Ascending aorta (tissue), 2 donors: ENCODE measurements around the gene HS3ST1. TPM values are rescaled to one million over a fixed set of nuclear protein-coding genes. Genes with fewer than 3 reads are reported as not detected.

Experiments
- DNase-seq, 2 donors: peaks; one replicate each; pipeline ENCODE4 v3.0.0-alpha.2; 2019; ENCODE audit warnings: low spot score in 2 of 2
- H3K27ac ChIP-seq, 2 donors: fragments of 200-600 bp; sonication (generic); one replicate each; pipeline ENCODE4 v1.5.1; 2016 to 2017; ENCODE audit warnings: mild to moderate bottlenecking in 1 of 2
- H3K27me3 ChIP-seq: fragments of 200-600 bp; sonication (generic); one replicate; pipeline ENCODE4 v1.5.1; 2017
- H3K36me3 ChIP-seq, 2 donors: fragments of 200-600 bp; sonication (generic); one replicate each; pipeline ENCODE4 v1.5.1; 2016
- H3K4me1 ChIP-seq, 2 donors: fragments of 200-600 bp; sonication (generic); one replicate each; pipeline ENCODE4 v1.5.1; 2016 to 2017; ENCODE audit warnings: mild to moderate bottlenecking in 1 of 2
- H3K4me3 ChIP-seq, 2 donors: fragments of 200-600 bp; sonication (generic); one replicate each; pipeline ENCODE4 v1.5.1; 2016 to 2017; ENCODE audit warnings: mild to moderate bottlenecking in 1 of 2
- H3K9me3 ChIP-seq, 2 donors: fragments of 200-600 bp; sonication (generic); one replicate each; pipeline ENCODE4 v1.5.1; 2016
- CTCF ChIP-seq, 3 experiments: fragments of 200-600 bp in 2 of 3; fragments of 450-650 bp in 1 of 3; sonication (generic) in 2 of 3; IDR thresholded peaks; one replicate each; pipeline ENCODE4 v1.5.1; 2016 to 2019; ENCODE audit warnings: antibody characterized with exemption in 3 of 3, mild to moderate bottlenecking in 1 of 3, moderate library complexity in 1 of 3
- intact Hi-C: fragments of 100-400 bp; cut with DNase I; formaldehyde crosslinking; loops from one replicate; pipeline ENCODE4 v1.15.1; 2023
- total RNA-seq: library from RNA; depleted of rRNA; stranded (reverse); fragments of >200 nt; gene quantifications from one replicate; pipeline ENCODE4 v1.1.0, GENCODE V29; 2016

HS3ST1 gene
- total RNA-seq, 1 donor from 2014 or later: 0.64 TPM

DNA sequence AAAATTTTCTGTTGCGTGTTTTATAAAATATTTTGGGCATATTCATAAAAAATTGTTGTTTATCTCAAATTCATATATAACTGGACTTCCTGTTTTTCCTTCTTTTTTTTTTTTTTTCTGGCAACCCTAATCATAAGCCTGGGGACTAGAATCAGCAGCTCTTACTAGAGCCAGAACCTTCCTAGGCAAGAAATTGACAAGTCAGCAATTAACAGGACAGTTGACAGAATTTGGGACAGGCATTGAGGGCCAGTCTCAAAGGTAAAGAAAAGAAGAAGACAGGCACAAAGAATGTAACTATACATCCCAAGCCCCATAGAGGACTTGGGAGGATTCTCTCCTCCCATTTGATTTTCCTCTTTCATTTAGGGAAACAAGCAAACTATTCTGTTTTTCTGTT is 35.0 kb upstream of the HS3ST1 start:
- no peaks in the 10 kb centered on the region for H3K36me3 ChIP-seq
- DNase-seq: no peak
- no peaks in the 10 kb centered on the region for H3K27me3 ChIP-seq
- no peak for TF ChIP-seq CTCF (IDR thresholded peaks at IDR 0.05)
- no peaks in the 10 kb centered on the region for H3K4me1 ChIP-seq
- intact Hi-C loops: no loop called here
- no peak overlapping the region for H3K4me3 ChIP-seq
- no peaks in the 10 kb centered on the region for H3K9me3 ChIP-seq
- H3K27ac ChIP-seq: no peak overlapping the region

GRCh38 chr4:11456401-11456800 is 27.7 kb upstream of the HS3ST1 start:
- TF ChIP-seq CTCF (IDR thresholded peaks at IDR 0.05): no peak
- H3K27me3 ChIP-seq: no peaks in the 10 kb centered on the region
- intact Hi-C loops: no loop called here
- no peaks in the 10 kb centered on the region for H3K9me3 ChIP-seq
- H3K27ac ChIP-seq: no peak overlapping the region
- no peak overlapping the region for H3K4me3 ChIP-seq
- H3K4me1 ChIP-seq: no peaks in the 10 kb centered on the region
- no peaks in the 10 kb centered on the region for H3K36me3 ChIP-seq
- no peak for DNase-seq

GRCh38 chr4:11455201-11455835 is 26.6 kb upstream of the HS3ST1 start:
- no peak overlapping the region for H3K27ac ChIP-seq
- no peaks in the 10 kb centered on the region for H3K27me3 ChIP-seq
- DNase-seq: no peak
- H3K9me3 ChIP-seq: no peaks in the 10 kb centered on the region
- H3K36me3 ChIP-seq: no peaks in the 10 kb centered on the region
- no peaks in the 10 kb centered on the region for H3K4me1 ChIP-seq
- TF ChIP-seq CTCF (IDR thresholded peaks at IDR 0.05): no peak
- intact Hi-C loops: no loop called here
- H3K4me3 ChIP-seq: no peak overlapping the region

- H3K4me3 ChIP-seq: no peak overlapping the region
- H3K36me3 ChIP-seq: no peaks in the 10 kb centered on the region
- no peaks in the 10 kb centered on the region for H3K9me3 ChIP-seq
- no peaks in the 10 kb centered on the region for H3K27me3 ChIP-seq
- H3K4me1 ChIP-seq: peaks cover 0 to under 1% of the 10 kb centered on the region in 2 donors
- intact Hi-C loops: no loop called here
- no peak for DNase-seq
- TF ChIP-seq CTCF (IDR thresholded peaks at IDR 0.05): no peak
- H3K27ac ChIP-seq: no peak overlapping the region
Observed at GRCh38 chr4:11451716-11452115, 23.0 kb upstream of the HS3ST1 start.

DNA sequence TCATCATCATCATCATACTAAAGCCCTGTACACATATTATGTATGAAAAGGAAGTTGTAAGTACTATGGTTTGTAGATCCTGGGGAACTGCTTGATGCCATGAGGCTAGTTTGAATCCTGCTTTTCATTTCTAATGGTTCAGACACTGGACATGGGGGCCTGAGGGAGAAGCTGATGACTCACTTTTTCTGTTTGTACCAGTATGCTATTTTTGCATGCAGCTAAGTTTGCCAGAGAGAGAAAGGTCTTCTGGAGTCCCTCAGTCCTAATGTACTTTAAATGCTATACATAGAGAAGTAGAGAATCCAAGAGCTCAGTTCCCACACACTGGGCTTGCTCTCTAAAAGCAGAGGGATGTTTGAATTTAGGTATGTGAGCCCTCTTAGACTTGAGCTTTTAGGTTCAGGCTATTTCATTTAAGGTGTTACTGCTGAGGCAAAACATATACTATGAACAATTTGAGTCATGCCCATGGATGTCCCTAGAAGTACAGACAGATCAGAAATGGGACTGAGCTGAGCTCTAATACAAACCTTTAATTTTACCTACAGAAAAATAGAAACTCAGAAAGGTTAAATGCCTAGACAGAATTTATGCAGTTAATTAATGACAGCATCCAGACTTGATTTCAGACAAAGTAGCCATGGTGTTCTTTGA is 17.6 kb upstream of the HS3ST1 start:
- Histone ChIP-seq H3K27ac (peak overlapping the region in 1 of 2 donors; percentile 39), H3K27me3 (no peaks in the 10 kb centered on the region), H3K36me3 (no peaks in the 10 kb centered on the region), H3K4me1 (peaks cover 0 to 9% of the 10 kb centered on the region in 2 donors), H3K4me3 (no peak overlapping the region), H3K9me3 (no peaks in the 10 kb centered on the region)
- DNase-seq: no peak
- no peak for TF ChIP-seq CTCF (IDR thresholded peaks at IDR 0.05)
- intact Hi-C loops: no loop called here
